ENCODE measurements around the gene ASPM. TPM values are rescaled to one million over a fixed set of nuclear protein-coding genes. Genes with fewer than 3 reads are reported as not detected.

ASPM gene
- total RNA-seq, 2 experiments from 2014 or later, result 0.25 to 0.36 TPM

- H3K36me3 Mint-ChIP-seq (ENCODE audit: low read depth), result peaks cover 91% of the 10 kb centered on the region
- Histone ChIP-seq H3K9me3 (ENCODE audit: control insufficient read depth in 1 of 2, insufficient read depth in 1 of 2, low read length in 2 of 2) (no peaks in the 10 kb centered on the region), H3K27me3 (ENCODE audit: control insufficient read depth in 1 of 2, insufficient read depth in 2 of 2, low read length in 2 of 2) (no peaks in the 10 kb centered on the region), H3K27ac (ENCODE audit: low read depth in 1 of 2, low read length in 2 of 2) (no peak overlapping the region), H3K4me1 (ENCODE audit: insufficient read depth, low read length) (no peaks in the 10 kb centered on the region), H3K4me3 (ENCODE audit: low read length) (no peak overlapping the region), H3K36me3 (ENCODE audit: insufficient read depth, low read length) (peaks cover 85% of the 10 kb centered on the region)
- no peaks in the 10 kb centered on the region for H3K27me3 Mint-ChIP-seq
- TF ChIP-seq CTCF (IDR thresholded peaks at IDR 0.05), result no peak
- CTCF ChIA-PET, result no interaction called here
- H3K4me1 Mint-ChIP-seq (ENCODE audit: low read depth), result peaks cover 24% of the 10 kb centered on the region
- POLR2A ChIA-PET, result no interaction called here
- no peak overlapping the region for H3K4me3 Mint-ChIP-seq
- no peaks in the 10 kb centered on the region for H3K9me3 Mint-ChIP-seq
- DNase-seq (no peak), ATAC-seq (ENCODE audit: poor library complexity) (no peak)
- intact Hi-C loops (cut with DNase I, micrococcal nuclease), result no loop called here
- no peak overlapping the region for H3K27ac Mint-ChIP-seq
These were observed 36.8 kb upstream of the ASPM start for GRCh38 chr1:197183195-197183748.

- intact Hi-C loops (cut with DNase I, micrococcal nuclease), result no loop called here
- POLR2A ChIA-PET, result no interaction called here
- H3K27me3 ChIP-seq (ENCODE audit: control insufficient read depth in 1 of 2, insufficient read depth in 2 of 2, low read length in 2 of 2), result no peaks in the 10 kb centered on the region
- Mint-ChIP-seq H3K9me3 (no peaks in the 10 kb centered on the region), H3K4me1 (ENCODE audit: low read depth) (peaks cover 24% of the 10 kb centered on the region), H3K36me3 (ENCODE audit: low read depth) (peaks cover 86% of the 10 kb centered on the region), H3K4me3 (no peak overlapping the region), H3K27me3 (no peaks in the 10 kb centered on the region), H3K27ac (no peak overlapping the region)
- CTCF ChIA-PET, result no interaction called here
- no peaks in the 10 kb centered on the region for H3K9me3 ChIP-seq (ENCODE audit: control insufficient read depth in 1 of 2, insufficient read depth in 1 of 2, low read length in 2 of 2)
- H3K4me1 ChIP-seq (ENCODE audit: insufficient read depth, low read length), result no peaks in the 10 kb centered on the region
- DNase-seq (no peak), ATAC-seq (ENCODE audit: poor library complexity) (no peak)
- no peak overlapping the region for H3K4me3 ChIP-seq (ENCODE audit: low read length)
- H3K36me3 ChIP-seq (ENCODE audit: insufficient read depth, low read length), result peaks cover 81% of the 10 kb centered on the region
- TF ChIP-seq CTCF (IDR thresholded peaks at IDR 0.05), result no peak
- no peak overlapping the region for H3K27ac ChIP-seq (ENCODE audit: low read depth in 1 of 2, low read length in 2 of 2)
These were observed 36.2 kb upstream of the ASPM start for GRCh38 chr1:197182716-197183115.

- POLR2A ChIA-PET, result no interaction called here
- Mint-ChIP-seq H3K27ac (no peak overlapping the region), H3K9me3 (no peaks in the 10 kb centered on the region), H3K36me3 (ENCODE audit: low read depth) (peaks cover 83% of the 10 kb centered on the region), H3K27me3 (no peaks in the 10 kb centered on the region), H3K4me3 (no peak overlapping the region), H3K4me1 (ENCODE audit: low read depth) (peaks cover 24% of the 10 kb centered on the region)
- Histone ChIP-seq H3K4me1 (ENCODE audit: insufficient read depth, low read length) (no peaks in the 10 kb centered on the region), H3K9me3 (ENCODE audit: control insufficient read depth in 1 of 2, insufficient read depth in 1 of 2, low read length in 2 of 2) (no peaks in the 10 kb centered on the region), H3K27me3 (ENCODE audit: control insufficient read depth in 1 of 2, insufficient read depth in 2 of 2, low read length in 2 of 2) (no peaks in the 10 kb centered on the region), H3K4me3 (ENCODE audit: low read length) (no peak overlapping the region), H3K27ac (ENCODE audit: low read depth in 1 of 2, low read length in 2 of 2) (no peak overlapping the region), H3K36me3 (ENCODE audit: insufficient read depth, low read length) (peaks cover 78% of the 10 kb centered on the region)
- intact Hi-C loops (cut with DNase I, micrococcal nuclease), result no loop called here
- no peak for ATAC-seq (ENCODE audit: poor library complexity)
- DNase-seq, result no peak
- no peak for TF ChIP-seq CTCF (IDR thresholded peaks at IDR 0.05)
- CTCF ChIA-PET, result no interaction called here
These were observed 35.5 kb upstream of the ASPM start for GRCh38 chr1:197181982-197182381.
